Neural cell (in vitro differentiated cells): ENCODE data around the gene ZNF841.

Experiments
- CTCF ChIP-seq: fragments of 450-650 bp; IDR thresholded peaks from 2 replicates; pipeline ENCODE4 v1.5.1; 2014; ENCODE audit warnings: antibody characterized with exemption, mild to moderate bottlenecking, moderate library complexity; ENCODE audit not compliant: poor library complexity, severe bottlenecking
- POLR2AphosphoS5 ChIP-seq: IDR thresholded peaks from 2 replicates; pipeline ENCODE4 v1.6.1; 2012
- RAD21 ChIP-seq: fragments of 450-650 bp; conservative IDR thresholded peaks from 2 replicates; pipeline ENCODE4 v1.6.1; 2014; ENCODE audit warnings: antibody characterized with exemption, mild to moderate bottlenecking, moderate library complexity
- TAF1 ChIP-seq: IDR thresholded peaks from 2 replicates; pipeline ENCODE4 v1.6.1; 2012; ENCODE audit warnings: low read depth

- TF ChIP-seq POLR2AphosphoS5 = peak; percentile 92
- peak; percentile 28 for TF ChIP-seq CTCF
- peak; percentile 95 for TF ChIP-seq TAF1
- peak; percentile 36 for TF ChIP-seq RAD21
Measured at GRCh38 chr19:52028027-52028779, 67.4 kb downstream of the ZNF841 start, which contains the start of gene ZNF614.
